ENCODE results near the gene MARCHF5.

DNA sequence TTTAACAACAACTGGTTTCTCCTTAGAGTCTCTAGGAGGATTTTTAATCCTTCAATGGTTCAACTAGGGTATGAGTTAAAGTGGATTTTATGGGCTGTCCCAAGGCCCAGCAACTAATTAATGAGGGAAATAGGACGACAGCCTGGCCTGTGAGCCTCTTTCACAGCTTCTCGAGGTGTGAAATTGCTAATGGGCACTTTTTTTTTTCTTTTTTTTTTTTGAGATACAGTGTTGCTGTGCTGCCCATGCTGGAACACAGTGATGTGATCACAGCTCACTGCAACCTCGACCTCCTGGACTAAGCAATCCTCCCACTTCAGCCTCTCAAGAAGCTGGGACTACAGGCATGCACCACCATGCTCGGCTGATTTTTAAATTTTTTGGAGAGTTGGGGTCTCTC, 87.0 kb downstream of the MARCHF5 start:
- TF ChIP-seq, protein P1, sequence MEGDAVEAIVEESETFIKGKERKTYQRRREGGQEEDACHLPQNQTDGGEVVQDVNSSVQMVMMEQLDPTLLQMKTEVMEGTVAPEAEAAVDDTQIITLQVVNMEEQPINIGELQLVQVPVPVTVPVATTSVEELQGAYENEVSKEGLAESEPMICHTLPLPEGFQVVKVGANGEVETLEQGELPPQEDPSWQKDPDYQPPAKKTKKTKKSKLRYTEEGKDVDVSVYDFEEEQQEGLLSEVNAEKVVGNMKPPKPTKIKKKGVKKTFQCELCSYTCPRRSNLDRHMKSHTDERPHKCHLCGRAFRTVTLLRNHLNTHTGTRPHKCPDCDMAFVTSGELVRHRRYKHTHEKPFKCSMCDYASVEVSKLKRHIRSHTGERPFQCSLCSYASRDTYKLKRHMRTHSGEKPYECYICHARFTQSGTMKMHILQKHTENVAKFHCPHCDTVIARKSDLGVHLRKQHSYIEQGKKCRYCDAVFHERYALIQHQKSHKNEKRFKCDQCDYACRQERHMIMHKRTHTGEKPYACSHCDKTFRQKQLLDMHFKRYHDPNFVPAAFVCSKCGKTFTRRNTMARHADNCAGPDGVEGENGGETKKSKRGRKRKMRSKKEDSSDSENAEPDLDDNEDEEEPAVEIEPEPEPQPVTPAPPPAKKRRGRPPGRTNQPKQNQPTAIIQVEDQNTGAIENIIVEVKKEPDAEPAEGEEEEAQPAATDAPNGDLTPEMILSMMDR (IDR thresholded peaks at IDR 0.05), result no peak
- TF ChIP-seq POLR2A (IDR thresholded peaks at IDR 0.05), result no peak
